Pancreas (tissue), 10 donors: ENCODE data around the gene PTPRS. TPM values are rescaled to one million over a fixed set of nuclear protein-coding genes. Genes with fewer than 3 reads are reported as not detected.
"Not testable (repeated sequence)": the region's sequence is repeated elsewhere in the genome, so short reads cannot be mapped to it uniquely, and the experiment has no call there.

Experiments
- ATAC-seq, 4 donors: fragments of 200-7000 bp; cut with Tn5 transposase; one replicate each; pipeline versions ENCODE4 v1.8.0 to v1.9.1; 2020; ENCODE audit warnings: mild to moderate bottlenecking in 4 of 4, moderate library complexity in 4 of 4
- DNase-seq, 6 donors: peaks; one replicate each; pipeline ENCODE4 v3.0.0-alpha.2; 2020
- FAIRE-seq: peaks from 2 replicates; lab custom pipeline; 2012; peaks lifted over from hg19 to GRCh38; lab: Jason Lieb, UNC
- H3K27ac ChIP-seq, 4 donors: fragments of 200-600 bp; sonication (generic); 1 replicate in 3 of 4; 2 replicates in 1 of 4; pipeline versions ENCODE4 v1.5.0 to v1.8.0; 2020
- H3K27me3 ChIP-seq, 4 donors: fragments of 200-600 bp; one replicate each; pipeline ENCODE4 v1.8.0; 2021
- H3K36me3 ChIP-seq, 3 donors: fragments of 200-600 bp; sonication (generic) in 1 of 3; one replicate each; pipeline versions ENCODE4 v1.5.0 to v1.8.0; 2020 to 2021
- H3K4me1 ChIP-seq, 3 donors: fragments of 200-600 bp; one replicate each; pipeline ENCODE4 v1.8.0; 2021
- H3K4me3 ChIP-seq, 4 donors: fragments of 200-600 bp; sonication (generic) in 2 of 4; one replicate each; pipeline versions ENCODE4 v1.5.0 to v1.8.0; 2020 to 2021
- H3K9me3 ChIP-seq, 4 donors: fragments of 200-600 bp; one replicate each; pipeline ENCODE4 v1.8.0; 2021
- CTCF ChIP-seq, 4 donors: fragments of 200-600 bp; sonication (generic) in 3 of 4; IDR thresholded peaks; one replicate each; pipeline versions ENCODE4 v1.5.0 to v1.8.0; 2021; ENCODE audit warnings: antibody characterized with exemption in 4 of 4
- WGBS, 2 donors: extraction: QIAGEN DNeasy Blood & Tissue Kit; methylation state at CpG; one replicate each; pipeline ENCODE4 v1.1.7; 2013; 5-methylcytosine and 5-hydroxymethylcytosine counted together
- intact Hi-C, 3 donors: fragments of 100-400 bp; cut with DNase I; formaldehyde crosslinking; loops; one replicate each; pipeline versions ENCODE4 v1.11.1 to v1.14.2; 2022
- polyA plus RNA-seq, 2 donors: library from polyadenylated mRNA; stranded (reverse); fragments of 200-250 nt; gene quantifications; one replicate each; pipeline ENCODE4 v1.2.3, GENCODE V29; 2013
- total RNA-seq, 6 donors: library from RNA; stranded (reverse); fragmentation: NEBNext Ultra II Directional in 4 of 6; extraction: Animal tissue kit (Norgen Biotek cat#: 25700) in 4 of 6; gene quantifications; one replicate each; pipeline versions ENCODE4 v1.2.1 to v1.2.4, GENCODE V29; 2021 to 2023
- donor health status: healthy with polysubstance abuse.
- donor health status: DM: no; HTN: no; CAD: no; lungs with moderate emphysema.
- donor health status: DM: no; HTN: no; CAD: no.
- donor health status: control.
- donor health status: control.
- donor health status: Bipolar disorder and iron deficiency.
- donor health status: DM: yes; HTN: yes; CAD: no.
- donor health status: DM: no; HTN: no; CAD: no.
- donor health status: DM: no; HTN: no; CAD: no.
- donor health status: DM: yes; HTN: yes; CAD: no.

PTPRS gene
- total and polyA plus RNA-seq, 8 donors: 14.8 to 91.2 (median 69.4) TPM

- no peaks in the 10 kb centered on the region for H3K4me1 ChIP-seq
- DNase-seq: no peak
- H3K4me3 ChIP-seq: no peak overlapping the region
- WGBS, 2 donors: 80 to 86% methylated on average over 10 of the region's 10 CpGs
- no peak for FAIRE-seq
- H3K27ac ChIP-seq: no peak overlapping the region
- no peaks in the 10 kb centered on the region for H3K9me3 ChIP-seq
- no peaks in the 10 kb centered on the region for H3K36me3 ChIP-seq
- TF ChIP-seq CTCF (IDR thresholded peaks at IDR 0.05): no peak
- H3K27me3 ChIP-seq: no peaks in the 10 kb centered on the region
- ATAC-seq: no peak
- intact Hi-C loops: no loop called here
These were observed 10.3 kb downstream of the PTPRS start for GRCh38 chr19:5330307-5330720.

- 79 to 89% methylated on average over 11 of the region's 11 CpGs for WGBS, 2 donors
- Histone ChIP-seq H3K9me3 (no peaks in the 10 kb centered on the region), H3K36me3 (no peaks in the 10 kb centered on the region), H3K27ac (no peak overlapping the region), H3K4me1 (no peaks in the 10 kb centered on the region), H3K4me3 (no peak overlapping the region), H3K27me3 (no peaks in the 10 kb centered on the region)
- no peak for DNase-seq
- intact Hi-C loops: no loop called here
- no peak for FAIRE-seq
- no peak for ATAC-seq
- TF ChIP-seq CTCF (IDR thresholded peaks at IDR 0.05): no peak
These were observed 11.5 kb downstream of the PTPRS start for GRCh38 chr19:5329141-5329540.

- FAIRE-seq, H3K27ac ChIP-seq, H3K4me3 ChIP-seq, H3K27me3 ChIP-seq, intact Hi-C loops, ATAC-seq, DNase-seq, H3K9me3 ChIP-seq, H3K4me1 ChIP-seq, H3K36me3 ChIP-seq: not testable (repeated sequence)
- WGBS, 2 donors: 87 to 93% methylated on average over 8 of the region's 8 CpGs
These were observed 12.2 kb downstream of the PTPRS start for GRCh38 chr19:5328407-5328806.

GRCh38 chr19:5326986-5327623 lies 13.5 kb downstream of the PTPRS start:
- no peak for DNase-seq
- intact Hi-C loops: no loop called here
- 71 to 73% methylated on average over 18 of the region's 18 CpGs for WGBS, 2 donors
- H3K27ac ChIP-seq: no peak overlapping the region
- no peak overlapping the region for H3K4me3 ChIP-seq
- H3K36me3 ChIP-seq: no peaks in the 10 kb centered on the region
- no peak for TF ChIP-seq CTCF (IDR thresholded peaks at IDR 0.05)
- H3K9me3 ChIP-seq: no peaks in the 10 kb centered on the region
- no peaks in the 10 kb centered on the region for H3K27me3 ChIP-seq
- no peak for FAIRE-seq
- no peak for ATAC-seq
- H3K4me1 ChIP-seq: no peaks in the 10 kb centered on the region

- Histone ChIP-seq H3K9me3 (no peaks in the 10 kb centered on the region), H3K27ac (no peak overlapping the region), H3K36me3 (no peaks in the 10 kb centered on the region), H3K4me3 (no peak overlapping the region), H3K27me3 (no peaks in the 10 kb centered on the region), H3K4me1 (no peaks in the 10 kb centered on the region)
- no peak for TF ChIP-seq CTCF (IDR thresholded peaks at IDR 0.05)
- FAIRE-seq (no peak), DNase-seq (no peak), ATAC-seq (no peak)
- intact Hi-C loops: no loop called here
- 53 to 61% methylated on average over 9 of the region's 9 CpGs for WGBS, 2 donors
These were observed 14.1 kb downstream of the PTPRS start for GRCh38 chr19:5326545-5326944.
